HEK293T (cell line): Measurements from ENCODE around the gene HOXD10.
A peak's percentile ranks its signal among the peaks of the same experiment; 100 is the strongest.

Experiments used
- CTCF ChIA-PET: fragments of 350-600 bp; formaldehyde crosslinking; extraction: SDS; loops from one replicate; lab custom pipeline; 2021; ENCODE audit warnings: antibody characterized with exemption, inconsistent platforms; lab: Yijun Ruan, JAX
- POLR2A ChIA-PET: fragments of 350-600 bp; formaldehyde crosslinking; extraction: SDS; loops from one replicate; lab custom pipeline; 2020; ENCODE audit warnings: antibody characterized with exemption, inconsistent platforms; lab: Yijun Ruan, JAX
- DNase-seq: peaks from one replicate; pipeline ENCODE4 v3.0.0; 2012; ENCODE audit warnings: mixed read lengths; ENCODE audit errors: extremely low spot score
- ARNT ChIP-seq: fragments of 450-650 bp; IDR thresholded peaks from 2 replicates; pipeline ENCODE4 v1.6.1; 2017; ENCODE audit warnings: mild to moderate bottlenecking
- BHLHE40 ChIP-seq: fragments of 450-650 bp; IDR thresholded peaks from 2 replicates; pipeline ENCODE4 v1.6.1; 2016; ENCODE audit warnings: mild to moderate bottlenecking, moderate library complexity, borderline replicate concordance
- CTBP1 ChIP-seq: fragments of 450-650 bp; IDR thresholded peaks from 2 replicates; pipeline ENCODE4 v1.6.1; 2016; ENCODE audit warnings: borderline replicate concordance
- ELF4 ChIP-seq: fragments of 450-650 bp; IDR thresholded peaks from 2 replicates; pipeline ENCODE4 v1.6.1; 2017; ENCODE audit warnings: antibody characterized with exemption
- FOXA1 ChIP-seq: fragments of 450-650 bp; IDR thresholded peaks from 2 replicates; pipeline ENCODE4 v1.6.1; 2016; ENCODE audit warnings: mild to moderate bottlenecking
- FOXK2 ChIP-seq: fragments of 450-650 bp; IDR thresholded peaks from 2 replicates; pipeline ENCODE4 v1.6.1; 2016; ENCODE audit warnings: mild to moderate bottlenecking
- FOXM1 ChIP-seq: fragments of 450-650 bp; IDR thresholded peaks from 2 replicates; pipeline ENCODE4 v1.6.1; 2017; ENCODE audit warnings: mild to moderate bottlenecking, borderline replicate concordance
- HDGF ChIP-seq: fragments of 450-650 bp; IDR thresholded peaks from 2 replicates; pipeline ENCODE4 v1.6.1; 2017; ENCODE audit warnings: antibody characterized with exemption, borderline replicate concordance
- L3MBTL2 ChIP-seq: fragments of 450-650 bp; conservative IDR thresholded peaks from 2 replicates; pipeline ENCODE4 v1.6.1; 2016; ENCODE audit warnings: mild to moderate bottlenecking
- LEF1 ChIP-seq: fragments of 450-650 bp; IDR thresholded peaks from 2 replicates; pipeline ENCODE4 v1.6.1; 2017; ENCODE audit warnings: mild to moderate bottlenecking, borderline replicate concordance
- NFRKB ChIP-seq: fragments of 450-650 bp; IDR thresholded peaks from 2 replicates; pipeline ENCODE4 v1.6.1; 2016; ENCODE audit warnings: mild to moderate bottlenecking, moderate library complexity
- PKNOX1 ChIP-seq: fragments of 450-650 bp; IDR thresholded peaks from 2 replicates; pipeline ENCODE4 v1.6.1; 2016
- SP1 ChIP-seq: fragments of 450-650 bp; IDR thresholded peaks from 2 replicates; pipeline ENCODE4 v1.6.1; 2017
- SUZ12 ChIP-seq: fragments of 450-650 bp; IDR thresholded peaks from 2 replicates; pipeline ENCODE4 v1.6.1; 2016; ENCODE audit warnings: mild to moderate bottlenecking
- TARDBP ChIP-seq: fragments of 450-650 bp; IDR thresholded peaks from 2 replicates; pipeline ENCODE4 v1.6.1; 2016
- ZNF384 ChIP-seq: fragments of 450-650 bp; IDR thresholded peaks from 2 replicates; pipeline ENCODE4 v1.6.1; 2016

Gene HOXD10

GRCh38 chr2:176126929-176127773 is 10.6 kb downstream of the HOXD10 start:
- no peak for TF ChIP-seq FOXA1
- no peak for TF ChIP-seq L3MBTL2
- TF ChIP-seq FOXM1, result no peak
- no peak for TF ChIP-seq TARDBP
- TF ChIP-seq PKNOX1, result no peak
- TF ChIP-seq NFRKB, result no peak
- TF ChIP-seq HDGF, result no peak
- no peak for TF ChIP-seq BHLHE40
- no peak for TF ChIP-seq ELF4
- no peak for TF ChIP-seq FOXK2
- no peak for TF ChIP-seq SP1
- DNase-seq, result no peak
- ChIA-PET CTCF (interaction anchor here (0.5 to 2.8 kb wide), 16 partner anchors 9 to 688 kb away, joined by 3 to 25 read pairs (median 4); no protein-coding TSS in a partner anchor), POLR2A (interaction anchor here (0.8 to 3.8 kb wide), 2 partner anchors 22 to 33 kb away, joined by 3 to 24 read pairs; no protein-coding TSS in a partner anchor)

GRCh38 chr2:176127774-176128072 is 11.1 kb downstream of the HOXD10 start:
- CTCF ChIA-PET, result interaction anchor here (0.5 to 2.1 kb wide), 9 partner anchors 9 to 526 kb away, joined by 3 to 11 read pairs (median 5); no protein-coding TSS in a partner anchor
- TF ChIP-seq SUZ12 (no peak), FOXA1 (no peak), TARDBP (no peak), LEF1 (no peak), ZNF384 (no peak), ARNT (no peak), BHLHE40 (no peak)
- POLR2A ChIA-PET, result interaction anchor here (3.8 kb wide), 1 partner anchor 22 kb away, joined by 24 read pairs; no protein-coding TSS in a partner anchor
- no peak for DNase-seq

- TF ChIP-seq NFRKB, result no peak
- TF ChIP-seq LEF1, result no peak
- no peak for TF ChIP-seq FOXA1
- TF ChIP-seq CTBP1, result no peak
- no peak for TF ChIP-seq HDGF
- no peak for TF ChIP-seq SP1
- TF ChIP-seq ELF4, result no peak
- no peak for TF ChIP-seq ARNT
- TF ChIP-seq L3MBTL2, result no peak
- TF ChIP-seq ZNF384, result no peak
- no peak for TF ChIP-seq FOXK2
- no peak for TF ChIP-seq BHLHE40
- TF ChIP-seq FOXM1, result no peak
- no peak for TF ChIP-seq PKNOX1
- TF ChIP-seq SUZ12, result no peak
- TF ChIP-seq TARDBP, result no peak
- ChIA-PET CTCF (interaction anchor here (0.8 to 2.1 kb wide), 5 partner anchors 8 to 526 kb away, joined by 3 to 10 read pairs (median 5); no protein-coding TSS in a partner anchor), POLR2A (interaction anchor here (3.8 to 5.4 kb wide), 2 partner anchors 23 kb away, joined by 24 to 35 read pairs; partner anchors contain the start of gene HOXD11)
- DNase-seq, result no peak
These were observed 11.8 kb downstream of the HOXD10 start for GRCh38 chr2:176128172-176128981.

GRCh38 chr2:176128982-176129796 is 12.6 kb downstream of the HOXD10 start, which contains the start of gene HOXD8:
HOXD8 (plus strand) TSS chr2:176129705; CDS start chr2:176130367, 662 bp downstream.
- POLR2A ChIA-PET, result interaction anchor here (1.4 to 5.4 kb wide), 2 partner anchors 24 to 499 kb away, joined by 3 to 35 read pairs; partner anchors contain the start of gene HOXD11
- TF ChIP-seq FOXM1 (no peak), L3MBTL2 (peak; percentile 83), ELF4 (no peak), LEF1 (no peak), ZNF384 (no peak), ARNT (no peak), TARDBP (peak; percentile 83), FOXA1 (no peak), HDGF (no peak), NFRKB (no peak), FOXK2 (no peak), CTBP1 (peak; percentile 69), SUZ12 (no peak), BHLHE40 (no peak), SP1 (no peak), PKNOX1 (0 out of 2 replicates have a peak, but pooled peaks have one; percentile 22)
- no peak for DNase-seq
- CTCF ChIA-PET, result no interaction called here
